Tibial nerve (tissue), 4 donors: ENCODE measurements around the gene HSCB. TPM values are rescaled to one million over a fixed set of nuclear protein-coding genes. Genes with fewer than 3 reads are reported as not detected.

ENCODE experiments used
- DNase-seq, 2 donors: peaks; one replicate each; pipeline ENCODE4 v3.0.0-alpha.2; 2019; ENCODE audit warnings: low spot score in 2 of 2
- H3K27ac ChIP-seq, 4 donors: fragments of 200-600 bp; sonication (generic) in 3 of 4; one replicate each; pipeline ENCODE4 v1.5.1; 2017 to 2019; ENCODE audit warnings: mild to moderate bottlenecking in 1 of 4
- H3K27me3 ChIP-seq, 2 donors: fragments of 200-600 bp; sonication (generic) in 1 of 2; one replicate each; pipeline versions ENCODE4 v1.5.1 to v1.6.0; 2017 to 2019
- H3K36me3 ChIP-seq, 3 donors: fragments of 200-600 bp; sonication (generic); one replicate each; pipeline ENCODE4 v1.5.1; 2018 to 2019
- H3K4me1 ChIP-seq, 4 donors: fragments of 200-600 bp; sonication (generic) in 3 of 4; one replicate each; pipeline ENCODE4 v1.5.1; 2017 to 2019
- H3K4me3 ChIP-seq, 4 donors: fragments of 200-600 bp; sonication (generic) in 3 of 4; one replicate each; pipeline ENCODE4 v1.5.1; 2017 to 2019; ENCODE audit warnings: mild to moderate bottlenecking in 1 of 4, moderate library complexity in 1 of 4
- H3K9me3 ChIP-seq, 4 donors: fragments of 200-600 bp; sonication (generic) in 3 of 4; one replicate each; pipeline ENCODE4 v1.5.1; 2017 to 2019
- CTCF ChIP-seq, 5 experiments: fragments of 200-600 bp in 3 of 5; fragments of 450-650 bp in 2 of 5; sonication (generic) in 3 of 5; IDR thresholded peaks; one replicate each; pipeline ENCODE4 v1.5.1; 2016 to 2019; ENCODE audit warnings: antibody characterized with exemption in 5 of 5, mild to moderate bottlenecking in 3 of 5, moderate library complexity in 2 of 5
- EP300 ChIP-seq, 2 donors: sonication (generic); formaldehyde crosslinking; IDR thresholded peaks; one replicate each; pipeline ENCODE4 v1.6.1; 2017; ENCODE audit warnings: antibody characterized with exemption in 2 of 2, mild to moderate bottlenecking in 1 of 2
- POLR2A ChIP-seq, 2 donors: fragments of 450-650 bp; IDR thresholded peaks; one replicate each; pipeline ENCODE4 v1.6.1; 2017; ENCODE audit warnings: antibody characterized with exemption in 2 of 2, mild to moderate bottlenecking in 2 of 2, moderate library complexity in 2 of 2
- WGBS, 2 donors: methylation state at CpG; one replicate each; pipeline ENCODE4 v1.1.5; 2018; 5-methylcytosine and 5-hydroxymethylcytosine counted together
- total RNA-seq, 4 donors: library from RNA; depleted of rRNA; stranded (reverse); fragments of >200 nt; gene quantifications; one replicate each; pipeline ENCODE4 v1.1.0, GENCODE V29; 2016

Gene HSCB
- total RNA-seq, 4 donors from 2014 or later = 20.0 to 38.7 (median 27.0) TPM

- peaks cover 0 to 32% (median 7%) of the 10 kb centered on the region in 4 donors for H3K4me1 ChIP-seq
- no peaks in the 10 kb centered on the region for H3K36me3 ChIP-seq
Measured at GRCh38 chr22:28714043-28714628, 27.7 kb upstream of the HSCB start.

GRCh38 chr22:28715611-28716010, 26.2 kb upstream of the HSCB start:
- Histone ChIP-seq H3K36me3 (no peaks in the 10 kb centered on the region), H3K4me3 (no peak overlapping the region), H3K9me3 (no peaks in the 10 kb centered on the region), H3K4me1 (peaks cover 0 to 23% (median 3%) of the 10 kb centered on the region in 4 donors), H3K27ac (no peak overlapping the region), H3K27me3 (no peaks in the 10 kb centered on the region)
- TF ChIP-seq POLR2A (IDR thresholded peaks at IDR 0.05) = no peak
- no peak for TF ChIP-seq CTCF (IDR thresholded peaks at IDR 0.05)
- no peak for TF ChIP-seq EP300 (IDR thresholded peaks at IDR 0.05)
- DNase-seq = no peak
- WGBS, 2 donors = 93 to 94% methylated on average over 7 of the region's 7 CpGs

More at GRCh38 chr22:28714043-28714628, 27.7 kb upstream of the HSCB start:
- Histone ChIP-seq H3K9me3 (no peaks in the 10 kb centered on the region), H3K27me3 (no peaks in the 10 kb centered on the region), H3K27ac (peak overlapping the region in 1 of 4 donors; percentile 23), H3K4me3 (no peak overlapping the region)
- no peak for DNase-seq
- 96 to 98% methylated on average over 2 of the region's 2 CpGs for WGBS, 2 donors
- no peak for TF ChIP-seq EP300 (IDR thresholded peaks at IDR 0.05)
- no peak for TF ChIP-seq POLR2A (IDR thresholded peaks at IDR 0.05)
- TF ChIP-seq CTCF (IDR thresholded peaks at IDR 0.05) = no peak

DNA sequence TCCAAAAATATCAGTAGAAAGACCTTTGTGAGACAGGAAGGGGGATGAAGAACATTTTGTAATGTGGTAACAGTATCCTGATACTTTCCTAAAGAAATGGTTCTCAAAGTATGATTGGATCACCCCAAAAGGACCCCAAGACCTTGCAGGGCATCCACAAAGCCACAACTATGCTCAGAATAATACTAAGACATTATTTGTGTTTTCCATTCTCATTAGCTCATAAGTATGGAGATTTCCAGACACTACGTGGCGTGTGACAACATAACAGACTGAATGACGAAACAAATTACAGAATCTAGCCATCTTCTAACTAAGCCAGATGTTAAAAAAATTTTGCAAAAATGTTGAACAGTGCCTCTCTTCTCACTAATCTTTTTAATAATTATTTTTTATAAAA, 25.2 kb upstream of the HSCB start:
- Histone ChIP-seq H3K27ac (no peak overlapping the region), H3K36me3 (no peaks in the 10 kb centered on the region), H3K9me3 (no peaks in the 10 kb centered on the region), H3K4me3 (no peak overlapping the region), H3K4me1 (peaks cover 0 to 13% (median 0%) of the 10 kb centered on the region in 4 donors), H3K27me3 (no peaks in the 10 kb centered on the region)
- WGBS, 2 donors = 89 to 92% methylated on average over 3 of the region's 3 CpGs
- no peak for DNase-seq
- TF ChIP-seq EP300 (IDR thresholded peaks at IDR 0.05) (no peak), CTCF (IDR thresholded peaks at IDR 0.05) (no peak), POLR2A (IDR thresholded peaks at IDR 0.05) (no peak)

GRCh38 chr22:28718044-28718443, 23.8 kb upstream of the HSCB start:
- 93% methylated on average over 3 of the region's 3 CpGs for WGBS, 2 donors
- Histone ChIP-seq H3K4me1 (no peaks in the 10 kb centered on the region), H3K27ac (no peak overlapping the region), H3K27me3 (no peaks in the 10 kb centered on the region), H3K9me3 (no peaks in the 10 kb centered on the region), H3K36me3 (no peaks in the 10 kb centered on the region), H3K4me3 (no peak overlapping the region)
- no peak for DNase-seq
- no peak for TF ChIP-seq EP300 (IDR thresholded peaks at IDR 0.05)
- no peak for TF ChIP-seq CTCF (IDR thresholded peaks at IDR 0.05)
- TF ChIP-seq POLR2A (IDR thresholded peaks at IDR 0.05) = no peak

DNA sequence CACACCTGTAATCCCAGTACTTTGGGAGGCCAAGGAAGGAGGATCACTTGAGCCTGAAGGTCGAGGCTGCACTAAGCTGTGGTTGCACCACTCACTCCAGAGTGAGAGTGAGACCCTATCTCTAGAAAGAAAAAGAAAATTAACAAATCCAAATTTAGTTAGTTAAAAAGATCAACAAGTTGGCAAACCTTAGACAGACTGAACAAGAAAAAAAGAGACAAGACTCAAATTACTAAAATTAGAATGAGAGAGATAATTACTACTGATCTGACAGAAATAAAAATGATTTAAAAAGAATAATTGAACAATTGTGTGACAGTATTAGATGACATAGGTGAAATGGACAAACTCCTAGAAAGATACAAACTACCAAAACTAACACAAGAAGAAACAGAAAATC, 13.8 kb upstream of the HSCB start:
- Histone ChIP-seq H3K27me3 (no peaks in the 10 kb centered on the region), H3K4me3 (no peak overlapping the region), H3K4me1 (no peaks in the 10 kb centered on the region), H3K27ac (no peak overlapping the region), H3K9me3 (no peaks in the 10 kb centered on the region), H3K36me3 (peaks cover 0 to 4% (median 0%) of the 10 kb centered on the region in 3 donors)
- TF ChIP-seq POLR2A (IDR thresholded peaks at IDR 0.05) (no peak), CTCF (IDR thresholded peaks at IDR 0.05) (no peak), EP300 (IDR thresholded peaks at IDR 0.05) (no peak)
- 94 to 97% methylated on average over 1 of the region's 1 CpG for WGBS, 2 donors
- DNase-seq = no peak
